CD4-positive, alpha-beta T cell (primary cell): ENCODE measurements around the gene IQGAP1. TPM values are rescaled to one million over a fixed set of nuclear protein-coding genes. Genes with fewer than 3 reads are reported as not detected.

Source experiments
- ATAC-seq: fragments of 200-7000 bp; cut with Tn5 transposase; one replicate; pipeline ENCODE4 v1.10.0; 2022; ENCODE audit warnings: mild to moderate bottlenecking; ENCODE audit not compliant: poor library complexity
- CTCF ChIA-PET: fragments of 350-600 bp; sonication (Branson Sonifier 250); formaldehyde crosslinking; loops from one replicate; lab custom pipeline; 2021; ENCODE audit warnings: antibody characterized with exemption, inconsistent platforms; lab: Charles Lee
- POLR2A ChIA-PET: fragments of 350-600 bp; sonication (Branson Sonifier 250); formaldehyde crosslinking; loops from one replicate; lab custom pipeline; 2021; ENCODE audit warnings: antibody characterized with exemption, inconsistent platforms; lab: Charles Lee
- DNase-seq, 14 experiments: peaks; one replicate each; pipeline ENCODE4 v3.0.0-alpha.2; 2013 to 2020; ENCODE audit warnings: mixed read lengths in 2 of 14
- H3K27ac ChIP-seq, 2 donors: one replicate each; pipeline versions ENCODE4 v1.5.1 to v1.7.0; 2013; ENCODE audit warnings: low read length in 2 of 2, low read depth in 1 of 2, mild to moderate bottlenecking in 1 of 2
- H3K27me3 ChIP-seq, 2 experiments: 1 replicate in 1 of 2; 2 replicates in 1 of 2; pipeline versions ENCODE4 v1.6.1 to v1.7.0; 2013; ENCODE audit warnings: low read length in 2 of 2, control low read depth in 1 of 2, mild to moderate bottlenecking in 1 of 2, moderate library complexity in 1 of 2; ENCODE audit not compliant: insufficient read depth in 2 of 2, control insufficient read depth in 1 of 2
- H3K36me3 ChIP-seq: one replicate; pipeline ENCODE4 v1.6.1; 2013; ENCODE audit warnings: low read length, control low read depth; ENCODE audit not compliant: insufficient read depth
- H3K4me1 ChIP-seq: one replicate; pipeline ENCODE4 v1.6.1; 2013; ENCODE audit warnings: low read length, control low read depth; ENCODE audit not compliant: insufficient read depth
- H3K4me3 ChIP-seq: one replicate; pipeline ENCODE4 v1.5.1; 2013; ENCODE audit warnings: mild to moderate bottlenecking, low read length, moderate library complexity
- H3K9me3 ChIP-seq, 2 experiments: 1 replicate in 1 of 2; 2 replicates in 1 of 2; pipeline versions ENCODE4 v1.6.1 to v1.7.0; 2013; ENCODE audit warnings: low read length in 2 of 2, mild to moderate bottlenecking in 2 of 2, control low read depth in 1 of 2, moderate library complexity in 1 of 2; ENCODE audit not compliant: control insufficient read depth in 1 of 2, insufficient read depth in 1 of 2
- H3K27ac Mint-ChIP-seq: one replicate; pipeline ENCODE4 v1.8.0; 2020; ENCODE audit warnings: mixed read lengths
- H3K27me3 Mint-ChIP-seq: one replicate; pipeline ENCODE4 v1.8.0; 2021; ENCODE audit warnings: mixed read lengths
- H3K36me3 Mint-ChIP-seq: one replicate; pipeline ENCODE4 v1.8.0; 2021; ENCODE audit warnings: low read depth, mixed read lengths
- H3K4me1 Mint-ChIP-seq: one replicate; pipeline ENCODE4 v1.8.0; 2021; ENCODE audit warnings: low read depth, mixed read lengths
- H3K4me3 Mint-ChIP-seq: one replicate; pipeline ENCODE4 v1.8.0; 2020; ENCODE audit warnings: mild to moderate bottlenecking, mixed read lengths
- H3K9me3 Mint-ChIP-seq: one replicate; pipeline ENCODE4 v1.8.0; 2020; ENCODE audit warnings: mixed read lengths
- intact Hi-C, 2 experiments: fragments of 100-400 bp; cut with DNase I in 1 of 2; cut with micrococcal nuclease in 1 of 2; formaldehyde crosslinking; loops; one replicate each; pipeline versions ENCODE4 v1.15.1 to v1.9.0; 2023 to 2025; cut with DNase I, micrococcal nuclease
- total RNA-seq, 174 experiments: library from RNA in 2 of 174; stranded (reverse) in 2 of 174; gene quantifications; one replicate each; pipeline ENCODE4 v1.2.3 and lab custom pipeline; 2021 to 2026
- TF ChIP-seq, protein P1 (sequence below): fragments of 200-600 bp; IDR thresholded peaks from one replicate; pipeline ENCODE4 v1.8.0; 2022; ENCODE audit warnings: antibody characterized with exemption, mild to moderate bottlenecking

The IQGAP1 gene
- total RNA-seq, 2 experiments from 2014 or later, result 76.8 to 78.7 TPM

DNA sequence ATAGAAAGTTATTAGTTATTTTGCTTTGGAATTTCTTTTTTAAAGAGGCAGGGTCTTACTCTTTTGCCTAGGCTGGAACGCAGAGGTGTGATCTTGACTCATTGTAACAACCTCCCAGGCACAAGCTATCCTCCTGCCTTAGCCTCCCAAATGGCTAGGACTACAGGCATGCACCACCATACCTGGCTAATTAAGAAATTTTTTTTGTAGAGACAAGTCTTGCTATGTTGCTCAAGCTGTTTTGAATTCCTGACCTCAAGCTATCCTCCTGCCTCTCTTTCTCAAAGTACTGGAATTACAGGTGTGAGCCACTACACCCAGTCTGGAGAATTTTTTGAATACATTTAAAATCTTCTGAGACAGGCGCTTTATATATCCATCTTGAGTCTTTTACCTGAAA is 49.5 kb downstream of the IQGAP1 start:
- Mint-ChIP-seq H3K27me3 (no peaks in the 10 kb centered on the region), H3K36me3 (peaks cover 80% of the 10 kb centered on the region), H3K4me1 (peaks cover 24% of the 10 kb centered on the region), H3K27ac (no peak overlapping the region), H3K4me3 (no peak overlapping the region), H3K9me3 (no peaks in the 10 kb centered on the region)
- H3K4me3 ChIP-seq, result no peak overlapping the region
- ChIA-PET CTCF (interaction anchor here (1.0 to 1.7 kb wide), 3 partner anchors 23 to 75 kb away, joined by 3 to 7 read pairs (median 3); no protein-coding TSS in a partner anchor), POLR2A (interaction anchor here (1.5 kb wide), 1 partner anchor 49 kb away, joined by 3 read pairs; the partner anchor contains the start of gene IQGAP1)
- peaks cover 63% of the 10 kb centered on the region for H3K36me3 ChIP-seq
- DNase-seq, result no peak
- no peaks in the 10 kb centered on the region for H3K9me3 ChIP-seq
- no peaks in the 10 kb centered on the region for H3K27me3 ChIP-seq
- intact Hi-C loops, result loop anchor here in 1 of 2 experiments (5.0 kb wide), 2 partner anchors 40 to 75 kb away; no protein-coding TSS in a partner anchor
- TF ChIP-seq, protein P1, sequence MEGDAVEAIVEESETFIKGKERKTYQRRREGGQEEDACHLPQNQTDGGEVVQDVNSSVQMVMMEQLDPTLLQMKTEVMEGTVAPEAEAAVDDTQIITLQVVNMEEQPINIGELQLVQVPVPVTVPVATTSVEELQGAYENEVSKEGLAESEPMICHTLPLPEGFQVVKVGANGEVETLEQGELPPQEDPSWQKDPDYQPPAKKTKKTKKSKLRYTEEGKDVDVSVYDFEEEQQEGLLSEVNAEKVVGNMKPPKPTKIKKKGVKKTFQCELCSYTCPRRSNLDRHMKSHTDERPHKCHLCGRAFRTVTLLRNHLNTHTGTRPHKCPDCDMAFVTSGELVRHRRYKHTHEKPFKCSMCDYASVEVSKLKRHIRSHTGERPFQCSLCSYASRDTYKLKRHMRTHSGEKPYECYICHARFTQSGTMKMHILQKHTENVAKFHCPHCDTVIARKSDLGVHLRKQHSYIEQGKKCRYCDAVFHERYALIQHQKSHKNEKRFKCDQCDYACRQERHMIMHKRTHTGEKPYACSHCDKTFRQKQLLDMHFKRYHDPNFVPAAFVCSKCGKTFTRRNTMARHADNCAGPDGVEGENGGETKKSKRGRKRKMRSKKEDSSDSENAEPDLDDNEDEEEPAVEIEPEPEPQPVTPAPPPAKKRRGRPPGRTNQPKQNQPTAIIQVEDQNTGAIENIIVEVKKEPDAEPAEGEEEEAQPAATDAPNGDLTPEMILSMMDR, result no peak
- no peak overlapping the region for H3K27ac ChIP-seq
- no peak for ATAC-seq
- H3K4me1 ChIP-seq, result no peaks in the 10 kb centered on the region

DNA sequence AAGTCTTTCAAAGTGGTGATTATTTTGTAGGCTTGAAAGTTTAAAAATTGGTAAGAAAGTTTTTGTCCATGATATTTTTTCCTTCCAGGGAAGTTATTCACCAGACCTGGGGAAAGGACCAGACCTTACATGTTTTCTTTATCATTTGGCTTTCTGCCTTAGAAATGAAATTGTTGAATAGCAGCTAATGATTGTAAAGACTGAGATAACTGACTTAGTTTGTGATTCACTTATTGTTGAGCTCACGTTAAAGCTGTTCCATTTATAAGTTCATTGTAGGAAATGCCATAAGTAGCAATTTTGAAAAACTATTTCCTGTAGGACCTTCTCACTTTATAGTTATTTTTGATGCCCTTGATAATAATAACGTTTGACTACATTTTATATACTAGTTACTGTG is 51.9 kb downstream of the IQGAP1 start:
- ChIA-PET CTCF (interaction anchor here (0.9 kb wide), 1 partner anchor 78 kb away, joined by 4 read pairs; no protein-coding TSS in a partner anchor), POLR2A (interaction anchor here (0.8 to 2.0 kb wide), 3 partner anchors 40 to 79 kb away, joined by 3 to 4 read pairs (median 3); no protein-coding TSS in a partner anchor)
- ATAC-seq (no peak), DNase-seq (no peak)
- TF ChIP-seq, protein P1, result no peak
- Mint-ChIP-seq H3K4me1 (peaks cover 20% of the 10 kb centered on the region), H3K36me3 (peaks cover 82% of the 10 kb centered on the region), H3K27ac (peak overlapping the region; percentile 55), H3K27me3 (no peaks in the 10 kb centered on the region), H3K4me3 (no peak overlapping the region), H3K9me3 (no peaks in the 10 kb centered on the region)
- Histone ChIP-seq H3K36me3 (peaks cover 64% of the 10 kb centered on the region), H3K4me1 (no peaks in the 10 kb centered on the region), H3K4me3 (no peak overlapping the region), H3K27ac (no peak overlapping the region), H3K9me3 (no peaks in the 10 kb centered on the region), H3K27me3 (no peaks in the 10 kb centered on the region)
- intact Hi-C loops, result loop anchor here in 1 of 2 experiments (5.0 kb wide), 2 partner anchors 37 to 78 kb away; no protein-coding TSS in a partner anchor

DNA sequence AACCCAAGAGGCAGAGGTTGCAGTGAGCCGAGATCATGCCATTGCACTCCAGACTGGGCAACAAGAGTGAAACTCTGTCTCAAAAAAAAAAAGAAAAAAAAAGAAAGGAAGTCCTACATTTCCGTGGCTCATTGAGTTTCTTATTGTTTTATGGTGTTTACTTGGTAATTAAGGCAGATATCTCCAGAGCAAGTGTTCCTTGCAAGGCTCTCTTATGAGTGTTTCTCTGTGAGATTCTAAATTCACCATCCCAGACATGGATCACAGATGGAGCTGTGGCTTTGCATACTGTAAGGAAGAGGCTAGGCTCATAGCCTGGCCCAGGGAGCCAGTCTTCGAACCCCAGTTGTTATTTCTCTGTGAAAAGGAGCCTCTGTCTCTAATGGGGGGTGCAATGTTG is 53.0 kb downstream of the IQGAP1 start:
- no peaks in the 10 kb centered on the region for H3K27me3 Mint-ChIP-seq
- TF ChIP-seq, protein P1, result no peak
- peaks cover 80% of the 10 kb centered on the region for H3K36me3 Mint-ChIP-seq
- POLR2A ChIA-PET, result no interaction called here
- H3K36me3 ChIP-seq, result peaks cover 64% of the 10 kb centered on the region
- CTCF ChIA-PET, result no interaction called here
- no peak overlapping the region for H3K27ac Mint-ChIP-seq
- no peak for DNase-seq
- no peak overlapping the region for H3K4me3 ChIP-seq
- H3K4me1 Mint-ChIP-seq, result peaks cover 11% of the 10 kb centered on the region
- no peaks in the 10 kb centered on the region for H3K4me1 ChIP-seq
- H3K27me3 ChIP-seq, result no peaks in the 10 kb centered on the region
- intact Hi-C loops, result no loop called here
- H3K4me3 Mint-ChIP-seq, result no peak overlapping the region
- no peak overlapping the region for H3K27ac ChIP-seq
- no peak for ATAC-seq
- H3K9me3 ChIP-seq, result no peaks in the 10 kb centered on the region
- no peaks in the 10 kb centered on the region for H3K9me3 Mint-ChIP-seq
